Karpas-422 (cell line): ENCODE measurements around the gene SMARCC2. TPM values are rescaled to one million over a fixed set of nuclear protein-coding genes. Genes with fewer than 3 reads are reported as not detected.
A peak's percentile ranks its signal among the peaks of the same experiment; 100 is the strongest.

ENCODE experiments used
- DNase-seq: peaks from one replicate; pipeline ENCODE4 v3.0.0-alpha.2; 2015
- H2AFZ ChIP-seq: fragments of 200-600 bp; sonication (generic); 2 replicates; pipeline ENCODE4 v1.6.1; 2014; ENCODE audit warnings: antibody characterized with exemption, low read length, mixed read lengths
- H3K27ac ChIP-seq: fragments of 200-600 bp; sonication (generic); 2 replicates; pipeline ENCODE4 v1.5.1; 2014; ENCODE audit warnings: mild to moderate bottlenecking, low read length, moderate library complexity
- H3K27me3 ChIP-seq: fragments of 200-600 bp; sonication (generic); 2 replicates; pipeline ENCODE4 v1.6.1; 2014; ENCODE audit warnings: low read length, mixed read lengths
- H3K36me3 ChIP-seq: fragments of 200-600 bp; sonication (generic); 2 replicates; pipeline ENCODE4 v1.6.1; 2014; ENCODE audit warnings: low read length, mixed read lengths; ENCODE audit not compliant: insufficient read depth
- H3K4me1 ChIP-seq: fragments of 200-600 bp; sonication (generic); 2 replicates; pipeline ENCODE4 v1.6.1; 2014; ENCODE audit warnings: mild to moderate bottlenecking, low read length, mixed read lengths
- H3K4me2 ChIP-seq: fragments of 200-600 bp; sonication (generic); 2 replicates; pipeline ENCODE4 v1.6.1; 2014; ENCODE audit warnings: low read length, low read depth, mild to moderate bottlenecking; ENCODE audit not compliant: poor library complexity, severe bottlenecking
- H3K4me3 ChIP-seq: fragments of 200-600 bp; sonication (generic); 2 replicates; pipeline ENCODE4 v1.5.1; 2014; ENCODE audit warnings: mild to moderate bottlenecking, antibody characterized with exemption, low read length, mixed read lengths
- H3K79me2 ChIP-seq: fragments of 200-600 bp; sonication (generic); 2 replicates; pipeline ENCODE4 v1.6.1; 2014; ENCODE audit warnings: mild to moderate bottlenecking, low read length, mixed read lengths
- H3K9ac ChIP-seq: fragments of 200-600 bp; sonication (generic); 2 replicates; pipeline ENCODE4 v1.6.0; 2014; ENCODE audit warnings: low read length
- H3K9me2 ChIP-seq: fragments of 200-600 bp; sonication (generic), shearing (Covaris generic); replicated peaks from 2 replicates; pipeline ENCODE4 v1.6.0; 2014; ENCODE audit warnings: mild to moderate bottlenecking, low read length, moderate library complexity; ENCODE audit not compliant: insufficient read depth
- H3K9me3 ChIP-seq: fragments of 300-700, 200-600 bp; sonication (generic); 2 replicates; pipeline ENCODE4 v1.6.1; 2014; ENCODE audit warnings: low read length, mixed read lengths
- H4K20me1 ChIP-seq: fragments of 200-600 bp; sonication (generic); 2 replicates; pipeline ENCODE4 v1.6.1; 2014; ENCODE audit warnings: mild to moderate bottlenecking, antibody characterized with exemption, low read length, low read depth; ENCODE audit not compliant: insufficient read depth
- total RNA-seq: library from RNA; depleted of rRNA; stranded (reverse); fragments of >200 nt; shearing (Covaris generic); gene quantifications from 2 replicates; pipeline ENCODE4 v1.2.3, GENCODE V29; 2014; ENCODE audit warnings: low replicate concordance

SMARCC2 gene
- total RNA-seq, 1 experiment from 2014 or later, result 26.2 TPM

DNA sequence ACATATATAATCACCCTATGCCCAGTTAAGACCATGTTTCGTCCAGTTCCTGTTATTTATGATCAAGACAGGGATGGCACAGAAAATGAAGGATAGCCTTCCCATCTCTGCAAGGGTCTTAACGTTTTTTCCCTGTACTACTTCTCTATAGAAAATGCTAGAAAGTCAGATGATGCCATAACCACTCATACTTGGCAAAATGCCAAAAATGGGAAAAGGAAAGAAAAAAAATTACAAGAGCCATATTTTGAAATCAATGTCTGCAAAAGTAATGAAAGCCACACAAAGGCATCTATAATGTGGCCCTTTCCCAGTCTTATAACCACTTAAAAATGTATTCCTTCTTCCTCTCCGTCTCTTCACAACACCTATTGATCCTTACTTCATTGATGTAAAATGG is 38.7 kb downstream of the SMARCC2 start:
- H3K4me1 ChIP-seq, result peaks cover 29% of the 10 kb centered on the region
- H3K9ac ChIP-seq, result no peak overlapping the region
- no peaks in the 10 kb centered on the region for H3K36me3 ChIP-seq
- no peaks in the 10 kb centered on the region for H3K9me2 ChIP-seq
- DNase-seq, result peak; percentile 57
- no peaks in the 10 kb centered on the region for H3K9me3 ChIP-seq
- no peak overlapping the region for H3K4me3 ChIP-seq
- peak overlapping the region; percentile 89 for H3K4me2 ChIP-seq
- H4K20me1 ChIP-seq, result no peaks in the 10 kb centered on the region
- no peak overlapping the region for H3K27ac ChIP-seq
- peaks cover 13% of the 10 kb centered on the region; the same call in 1 of the 2 replicates for H3K79me2 ChIP-seq
- H3K27me3 ChIP-seq, result no peaks in the 10 kb centered on the region
- H2AFZ ChIP-seq, result no peak overlapping the region

DNA sequence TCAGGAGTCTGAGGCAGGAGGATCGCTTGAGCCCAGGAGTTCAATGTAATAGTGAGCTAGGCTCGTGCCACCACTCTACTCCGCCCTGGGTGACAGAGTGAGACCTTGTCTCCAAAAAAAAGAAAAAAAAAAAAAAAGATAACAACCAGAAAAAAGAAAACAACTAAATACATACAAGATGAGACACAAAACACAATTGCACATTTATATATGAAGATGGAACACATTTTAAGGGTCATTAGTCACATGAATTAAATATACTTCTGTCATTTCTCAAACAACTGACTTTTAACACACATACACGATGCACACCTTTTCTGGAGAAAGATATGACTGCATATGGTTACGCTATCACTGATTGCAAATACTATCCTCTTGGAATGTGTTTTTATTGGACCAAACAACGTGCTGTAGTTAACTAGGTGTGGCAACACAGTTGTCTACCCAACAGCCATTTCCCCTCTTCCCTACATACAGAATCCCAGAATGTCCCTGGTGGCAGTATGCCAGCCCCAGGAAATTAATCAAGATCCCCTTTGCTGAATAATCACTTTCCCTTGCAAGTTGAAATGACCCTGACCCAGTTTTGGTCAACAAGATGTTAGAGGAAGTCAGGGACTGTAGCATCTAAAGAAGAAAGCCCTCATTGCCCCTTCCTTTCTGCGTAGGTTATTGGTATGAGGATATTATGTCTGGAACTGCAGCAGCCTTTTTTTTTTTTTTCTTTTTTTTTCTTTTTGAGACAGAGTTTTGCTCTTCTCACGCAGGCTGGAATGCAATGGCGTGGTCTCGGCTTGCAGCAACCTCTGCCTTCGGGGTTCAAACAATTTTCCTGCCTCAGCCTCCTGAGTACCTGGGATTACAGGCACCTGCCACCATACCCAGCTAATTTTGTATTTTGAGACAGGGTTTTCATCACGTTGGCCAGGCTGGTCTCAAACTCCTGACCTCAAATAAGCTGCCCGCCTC is 42.5 kb downstream of the SMARCC2 start:
- H3K4me1 ChIP-seq, result peaks cover 9% of the 10 kb centered on the region
- no peak overlapping the region for H3K4me2 ChIP-seq
- DNase-seq, result no peak

DNA sequence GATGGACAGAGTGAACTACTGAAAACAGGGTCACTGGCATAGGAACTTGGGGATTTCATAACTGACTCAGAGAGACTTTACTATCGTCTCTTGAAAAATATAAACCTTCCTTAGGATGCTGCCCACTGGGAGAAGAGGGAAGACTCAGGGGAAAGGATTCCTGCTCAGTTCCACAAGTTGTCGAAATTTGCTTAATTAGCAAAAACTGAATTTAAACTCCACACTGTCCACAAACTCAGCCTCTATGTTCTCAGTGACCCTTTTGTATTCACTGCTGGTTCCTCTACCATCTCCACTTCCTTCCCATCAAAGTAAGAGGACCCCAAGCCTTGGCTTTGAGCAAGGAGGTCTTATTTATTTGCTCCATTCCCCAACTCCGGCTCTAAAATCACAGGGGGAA is 44.1 kb downstream of the SMARCC2 start:
- H3K36me3 ChIP-seq, result peaks cover 15% of the 10 kb centered on the region; the same call in 1 of the 2 replicates
- no peak overlapping the region for H3K27ac ChIP-seq

More for the DNA sequence above, 42.5 kb downstream of the SMARCC2 start:
- no peak overlapping the region for H3K27ac ChIP-seq
- H3K36me3 ChIP-seq, result peaks cover 7% of the 10 kb centered on the region; the same call in 1 of the 2 replicates
- no peak overlapping the region for H3K9ac ChIP-seq
- no peak overlapping the region for H2AFZ ChIP-seq
- H3K4me3 ChIP-seq, result no peak overlapping the region
- no peaks in the 10 kb centered on the region for H3K9me3 ChIP-seq
- H3K79me2 ChIP-seq, result peaks cover 4% of the 10 kb centered on the region; the same call in 1 of the 2 replicates
- H4K20me1 ChIP-seq, result no peaks in the 10 kb centered on the region
- no peaks in the 10 kb centered on the region for H3K27me3 ChIP-seq
- no peaks in the 10 kb centered on the region for H3K9me2 ChIP-seq

DNA sequence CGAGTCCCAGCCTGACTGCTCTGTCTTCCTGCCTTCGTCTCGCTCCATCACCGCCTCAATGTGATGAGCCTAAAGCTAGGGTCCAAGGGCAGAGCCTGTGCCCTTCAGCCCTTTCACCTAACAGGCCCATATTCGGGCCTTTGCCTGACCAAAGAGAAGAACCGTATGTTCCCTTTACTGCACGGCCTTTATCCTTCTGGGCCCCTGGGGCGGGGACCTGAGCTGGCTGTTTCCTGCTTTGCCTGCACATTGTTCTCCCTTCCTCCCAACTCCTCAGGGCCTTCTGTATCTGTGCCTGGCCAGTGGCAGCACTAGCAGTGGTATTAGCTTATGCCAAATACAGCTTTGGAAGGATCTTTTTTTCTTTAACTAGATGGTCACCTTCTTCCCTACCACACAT is 45.4 kb downstream of the SMARCC2 start:
- Histone ChIP-seq H2AFZ (no peak overlapping the region), H3K79me2 (no peaks in the 10 kb centered on the region), H3K9me3 (no peaks in the 10 kb centered on the region), H4K20me1 (no peaks in the 10 kb centered on the region), H3K36me3 (peaks cover 18% of the 10 kb centered on the region; the same call in 1 of the 2 replicates), H3K9ac (no peak overlapping the region), H3K27ac (no peak overlapping the region), H3K27me3 (no peaks in the 10 kb centered on the region), H3K4me3 (no peak overlapping the region), H3K4me2 (no peak overlapping the region), H3K4me1 (no peaks in the 10 kb centered on the region), H3K9me2 (no peaks in the 10 kb centered on the region)
- DNase-seq, result no peak

More for the DNA sequence above, 44.1 kb downstream of the SMARCC2 start:
- no peaks in the 10 kb centered on the region for H4K20me1 ChIP-seq
- H3K4me2 ChIP-seq, result no peak overlapping the region
- H3K79me2 ChIP-seq, result no peaks in the 10 kb centered on the region
- H3K4me1 ChIP-seq, result no peaks in the 10 kb centered on the region
- no peak overlapping the region for H2AFZ ChIP-seq
- H3K4me3 ChIP-seq, result no peak overlapping the region
- no peak for DNase-seq
- no peaks in the 10 kb centered on the region for H3K27me3 ChIP-seq
- no peak overlapping the region for H3K9ac ChIP-seq
- H3K9me2 ChIP-seq, result no peaks in the 10 kb centered on the region
- no peaks in the 10 kb centered on the region for H3K9me3 ChIP-seq

DNA sequence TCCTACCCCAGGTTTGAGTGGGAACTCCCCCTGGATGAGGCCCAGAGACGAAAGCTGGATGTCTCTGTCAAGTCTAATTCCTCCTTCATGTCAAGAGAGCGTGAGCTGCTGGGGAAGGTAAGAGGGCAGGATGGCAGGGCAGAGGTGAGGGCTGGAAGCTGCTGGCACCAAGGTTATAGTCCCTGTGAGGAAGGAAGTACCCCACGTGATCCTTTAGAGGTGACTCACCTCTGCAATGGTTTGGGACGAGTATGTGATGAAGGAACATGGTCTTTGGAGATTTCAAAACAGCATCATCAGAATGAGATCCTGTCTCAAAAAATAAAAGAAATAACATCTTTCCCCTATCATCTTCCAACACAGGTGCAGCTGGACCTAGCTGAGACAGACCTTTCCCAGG is 46.1 kb downstream of the SMARCC2 start:
- H3K27me3 ChIP-seq, result no peaks in the 10 kb centered on the region
- H3K4me1 ChIP-seq, result no peaks in the 10 kb centered on the region
- no peaks in the 10 kb centered on the region for H4K20me1 ChIP-seq
- no peaks in the 10 kb centered on the region for H3K9me2 ChIP-seq
- no peaks in the 10 kb centered on the region for H3K79me2 ChIP-seq
- no peak overlapping the region for H3K4me3 ChIP-seq
- H3K9me3 ChIP-seq, result no peaks in the 10 kb centered on the region
- H3K4me2 ChIP-seq, result no peak overlapping the region
- H3K36me3 ChIP-seq, result peaks cover 24% of the 10 kb centered on the region; the same call in 1 of the 2 replicates
- no peak overlapping the region for H3K27ac ChIP-seq
- no peak overlapping the region for H3K9ac ChIP-seq
- no peak for DNase-seq
- no peak overlapping the region for H2AFZ ChIP-seq

DNA sequence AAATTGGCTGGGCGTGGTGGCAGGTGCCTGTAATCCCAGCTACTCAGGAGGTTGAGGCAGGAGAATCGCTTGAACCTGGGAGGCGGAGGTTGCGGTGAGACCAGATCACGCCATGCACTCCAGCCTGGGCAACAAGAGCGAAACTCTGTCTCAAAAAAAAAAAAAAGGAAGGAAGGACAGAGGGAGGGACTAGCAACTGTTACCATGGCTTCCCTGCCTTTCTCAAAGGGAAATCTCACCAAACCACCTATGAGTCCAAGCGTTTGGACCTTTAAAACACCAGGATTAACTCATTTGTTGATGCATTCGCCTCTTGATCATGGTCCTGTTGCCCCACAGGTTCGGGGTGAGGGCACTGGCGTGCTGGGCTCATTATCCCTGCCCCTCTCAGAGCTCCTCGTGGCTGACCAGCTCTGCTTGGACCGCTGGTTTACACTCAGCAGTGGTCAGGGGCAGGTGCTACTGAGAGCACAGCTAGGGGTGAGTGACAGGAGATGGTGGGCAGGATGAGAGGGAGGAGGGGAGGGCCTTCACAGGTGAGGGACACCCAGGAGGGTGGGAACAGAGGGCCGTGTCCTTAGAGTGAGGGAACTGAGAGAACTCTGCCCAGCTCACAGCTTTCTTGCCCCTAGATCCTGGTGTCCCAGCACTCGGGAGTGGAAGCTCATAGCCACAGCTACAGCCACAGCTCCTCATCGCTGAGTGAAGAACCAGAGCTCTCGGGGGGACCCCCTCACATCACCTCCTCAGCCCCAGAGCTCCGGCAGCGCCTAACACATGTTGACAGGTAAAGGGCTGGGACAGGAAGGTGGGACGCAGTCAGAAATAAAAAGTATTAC is 47.1 kb downstream of the SMARCC2 start:
- H3K4me2 ChIP-seq, result no peak overlapping the region
- H3K36me3 ChIP-seq, result peaks cover 26% of the 10 kb centered on the region; the same call in 1 of the 2 replicates
- H2AFZ ChIP-seq, result no peak overlapping the region
- H3K27me3 ChIP-seq, result no peaks in the 10 kb centered on the region
- no peak overlapping the region for H3K4me3 ChIP-seq
- H4K20me1 ChIP-seq, result no peaks in the 10 kb centered on the region
- no peaks in the 10 kb centered on the region for H3K9me3 ChIP-seq
- no peaks in the 10 kb centered on the region for H3K4me1 ChIP-seq
- no peak overlapping the region for H3K9ac ChIP-seq
- DNase-seq, result no peak
- H3K27ac ChIP-seq, result no peak overlapping the region
- H3K79me2 ChIP-seq, result no peaks in the 10 kb centered on the region
- H3K9me2 ChIP-seq, result no peaks in the 10 kb centered on the region

DNA sequence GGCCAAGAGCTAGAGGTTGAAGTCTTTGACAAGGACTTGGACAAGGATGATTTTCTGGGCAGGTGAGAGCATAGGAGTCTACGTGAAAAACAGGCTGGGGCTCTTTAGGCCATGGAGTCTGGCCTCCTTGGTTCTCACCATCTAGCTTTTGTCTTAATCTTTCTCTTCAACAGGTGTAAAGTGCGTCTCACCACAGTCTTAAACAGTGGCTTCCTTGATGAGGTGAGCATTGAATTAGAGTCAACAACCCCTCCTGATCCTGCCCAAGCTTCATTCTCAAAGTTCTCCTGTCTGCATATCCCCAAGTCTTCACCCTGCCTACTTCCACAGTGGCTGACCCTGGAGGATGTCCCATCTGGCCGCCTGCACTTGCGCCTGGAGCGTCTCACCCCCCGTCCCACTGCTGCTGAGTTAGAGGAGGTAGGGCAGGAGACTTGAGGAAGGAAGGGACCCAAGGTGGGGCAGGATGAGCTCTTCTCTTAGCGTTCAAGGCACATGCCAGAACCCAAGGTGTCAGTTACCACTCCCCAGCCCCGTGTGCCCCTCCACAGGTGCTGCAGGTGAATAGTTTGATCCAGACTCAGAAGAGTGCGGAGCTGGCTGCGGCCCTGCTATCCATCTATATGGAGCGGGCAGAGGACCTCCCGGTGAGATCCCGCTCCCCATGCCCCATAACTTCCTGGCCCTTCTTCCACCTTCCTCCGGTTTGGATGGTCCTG is 51.3 kb downstream of the SMARCC2 start:
- H4K20me1 ChIP-seq, result no peaks in the 10 kb centered on the region
- no peaks in the 10 kb centered on the region for H3K4me1 ChIP-seq
- H3K79me2 ChIP-seq, result no peaks in the 10 kb centered on the region
- H2AFZ ChIP-seq, result no peak overlapping the region
- peaks cover 29% of the 10 kb centered on the region; the same call in 1 of the 2 replicates for H3K36me3 ChIP-seq
- no peak overlapping the region for H3K9ac ChIP-seq
- no peak overlapping the region for H3K27ac ChIP-seq
- no peak for DNase-seq
- H3K27me3 ChIP-seq, result no peaks in the 10 kb centered on the region
- H3K4me2 ChIP-seq, result no peak overlapping the region
- H3K9me3 ChIP-seq, result no peaks in the 10 kb centered on the region
- H3K9me2 ChIP-seq, result no peaks in the 10 kb centered on the region
- H3K4me3 ChIP-seq, result no peak overlapping the region
